Right atrium auricular region (tissue), 2 donors: ENCODE measurements around the gene GRIN3B. TPM values are rescaled to one million over a fixed set of nuclear protein-coding genes. Genes with fewer than 3 reads are reported as not detected.
"Not testable (repeated sequence)": the region's sequence is repeated elsewhere in the genome, so short reads cannot be mapped to it uniquely, and the experiment has no call there.

ENCODE experiments used
- DNase-seq: peaks from one replicate; pipeline ENCODE4 v3.0.0-alpha.2; 2019; ENCODE audit warnings: low spot score
- H3K27ac ChIP-seq, 2 donors: fragments of 200-600 bp; sonication (generic); 1 replicate in 1 of 2; 2 replicates in 1 of 2; pipeline ENCODE4 v1.5.1; 2016 to 2019
- H3K27me3 ChIP-seq, 2 donors: fragments of 200-600 bp; sonication (generic); one replicate each; pipeline versions ENCODE4 v1.5.1 to v1.6.0; 2017 to 2019
- H3K36me3 ChIP-seq: fragments of 200-600 bp; sonication (generic); one replicate; pipeline ENCODE4 v1.5.1; 2016
- H3K4me1 ChIP-seq, 2 donors: fragments of 200-600 bp; sonication (generic); one replicate each; pipeline versions ENCODE4 v1.5.1 to v1.6.0; 2017 to 2019
- H3K4me3 ChIP-seq, 2 donors: fragments of 200-600 bp; sonication (generic); 1 replicate in 1 of 2; 2 replicates in 1 of 2; pipeline ENCODE4 v1.5.1; 2017 to 2019; ENCODE audit warnings: mild to moderate bottlenecking in 1 of 2, moderate library complexity in 1 of 2
- H3K9me3 ChIP-seq, 2 donors: fragments of 200-600 bp; sonication (generic); one replicate each; pipeline ENCODE4 v1.5.1; 2019
- CTCF ChIP-seq, 2 donors: fragments of 200-600 bp; sonication (generic); IDR thresholded peaks; one replicate each; pipeline ENCODE4 v1.5.1; 2019; ENCODE audit warnings: antibody characterized with exemption in 2 of 2
- total RNA-seq, 2 donors: library from RNA; depleted of rRNA; stranded (reverse); fragments of >200 nt; gene quantifications; one replicate each; pipeline ENCODE4 v1.1.0, GENCODE V29; 2016

GRIN3B gene
- total RNA-seq, 2 donors from 2014 or later: 0.12 TPM; not detected in 1

- no peaks in the 10 kb centered on the region for H3K27me3 ChIP-seq
- H3K27ac ChIP-seq: no peak overlapping the region
- TF ChIP-seq CTCF (IDR thresholded peaks at IDR 0.05): no peak
These were observed 45.3 kb upstream of the GRIN3B start for GRCh38 chr19:954672-955494.

DNA sequence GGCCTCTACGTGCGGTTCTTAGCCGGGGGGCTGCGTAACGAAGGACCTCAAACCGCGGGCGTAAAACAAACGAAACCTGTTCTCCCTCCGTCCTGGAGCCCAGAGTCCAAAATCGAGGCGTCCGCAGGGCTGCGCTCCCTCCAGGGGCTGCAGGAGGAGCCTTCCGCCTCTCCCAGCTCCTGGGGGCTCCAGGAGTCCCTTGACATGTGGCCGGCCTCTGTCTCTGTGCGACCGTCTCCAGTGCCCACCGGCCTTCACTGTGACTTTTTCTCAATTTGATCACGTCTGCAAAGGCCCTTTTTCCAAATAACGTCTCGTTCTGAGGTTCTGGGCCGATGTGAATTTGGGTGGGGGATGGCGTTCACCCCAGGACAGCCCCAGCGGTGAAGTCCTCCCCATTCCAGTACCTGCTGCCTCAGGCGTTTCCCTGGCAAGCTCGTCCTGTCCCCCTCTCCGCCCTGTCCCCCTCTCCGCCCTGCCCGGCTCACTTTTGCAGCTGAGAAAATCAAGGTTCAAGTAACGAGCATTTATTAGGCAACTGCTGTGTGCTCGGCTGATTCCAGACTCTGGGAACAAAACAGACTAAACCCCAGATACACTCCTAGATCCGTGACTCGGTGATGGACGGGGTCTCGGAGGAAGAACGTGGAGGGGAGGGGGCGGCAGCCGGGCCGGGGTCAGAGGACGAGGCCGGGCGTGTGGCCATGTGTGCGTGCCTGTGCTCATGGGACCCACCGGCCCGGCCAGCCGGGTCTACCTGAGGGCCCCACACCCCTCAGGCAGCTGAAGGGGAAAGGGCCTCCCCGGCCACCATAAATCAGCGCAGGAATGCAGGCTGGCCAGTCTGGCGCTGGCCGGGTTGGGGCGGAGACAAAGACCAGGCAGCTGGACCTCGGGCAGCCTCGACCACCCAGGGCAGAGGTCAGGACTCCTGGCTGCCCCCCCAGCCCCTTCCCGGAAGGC, 44.1 kb upstream of the GRIN3B start:
- Histone ChIP-seq H3K36me3 (no peaks in the 10 kb centered on the region), H3K4me3 (no peak overlapping the region), H3K27me3 (no peaks in the 10 kb centered on the region), H3K27ac (no peak overlapping the region), H3K4me1 (peaks cover 0 to 8% of the 10 kb centered on the region in 2 donors), H3K9me3 (no peaks in the 10 kb centered on the region)
- no peak for DNase-seq
- TF ChIP-seq CTCF (IDR thresholded peaks at IDR 0.05): no peak

More at GRCh38 chr19:954672-955494, 45.3 kb upstream of the GRIN3B start:
- H3K4me3 ChIP-seq: no peak overlapping the region
- DNase-seq: no peak
- peaks cover 0 to 8% of the 10 kb centered on the region in 2 donors for H3K4me1 ChIP-seq
- H3K36me3 ChIP-seq: no peaks in the 10 kb centered on the region
- H3K9me3 ChIP-seq: no peaks in the 10 kb centered on the region

DNA sequence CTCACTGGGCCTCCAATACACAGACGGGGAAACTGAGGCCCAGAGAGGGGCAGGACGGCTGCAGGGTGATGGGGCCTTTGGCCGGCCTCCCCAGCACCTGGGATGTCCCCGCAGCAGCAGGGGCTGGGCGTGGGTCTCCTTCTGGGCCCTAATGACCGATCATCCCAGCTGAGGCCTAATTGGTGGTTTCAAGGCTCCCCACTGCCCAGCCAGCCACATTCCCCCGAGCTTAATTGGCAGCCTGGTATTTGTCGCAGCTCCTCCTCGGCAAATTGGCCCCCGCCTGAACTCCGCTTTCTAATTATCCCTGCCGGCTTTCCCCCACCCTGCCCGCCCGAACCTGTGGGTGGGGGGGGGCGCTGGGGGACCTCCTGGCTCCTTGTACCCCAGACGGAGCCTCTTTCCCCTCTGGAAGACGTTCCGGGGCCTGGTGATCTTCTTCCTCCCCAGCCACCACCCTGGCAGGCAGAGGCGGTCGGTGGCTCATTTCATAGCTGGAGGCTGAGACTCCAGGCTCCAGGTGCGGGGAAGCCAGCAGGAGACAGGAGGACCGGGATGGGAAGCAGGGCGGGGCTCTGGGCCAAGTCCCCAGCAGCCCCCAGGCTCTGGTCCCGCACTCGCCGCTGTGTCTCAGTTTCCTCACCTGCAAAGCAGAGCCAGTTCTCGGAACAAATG, 43.3 kb upstream of the GRIN3B start:
- TF ChIP-seq CTCF (IDR thresholded peaks at IDR 0.05): no peak
- H3K4me3 ChIP-seq: no peak overlapping the region
- DNase-seq: no peak

DNA sequence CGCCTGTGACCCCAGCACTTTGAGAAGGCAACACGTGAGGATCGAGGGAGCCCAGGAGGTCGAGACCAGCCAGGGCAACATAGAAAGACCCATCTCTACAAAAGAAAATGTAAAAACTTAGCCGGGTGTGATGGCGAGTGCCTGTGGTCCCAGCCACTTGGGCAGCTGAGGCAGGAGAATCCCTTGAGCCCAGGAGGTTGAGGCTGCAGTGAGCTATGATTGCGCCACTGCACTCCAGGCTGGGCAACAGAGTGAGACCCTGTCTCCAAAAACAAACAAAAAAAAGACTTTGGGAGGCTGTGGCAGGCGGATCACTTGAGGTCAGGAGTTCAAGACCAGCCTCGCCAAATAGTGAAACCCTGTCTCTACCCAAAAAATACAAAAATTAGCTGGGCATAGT, 42.6 kb upstream of the GRIN3B start:
- not testable (repeated sequence) for DNase-seq, H3K27me3 ChIP-seq, H3K4me1 ChIP-seq, H3K27ac ChIP-seq, H3K9me3 ChIP-seq, H3K4me3 ChIP-seq, H3K36me3 ChIP-seq

More for the DNA sequence above, 43.3 kb upstream of the GRIN3B start:
- Histone ChIP-seq H3K27me3 (no peaks in the 10 kb centered on the region), H3K36me3 (no peaks in the 10 kb centered on the region), H3K4me1 (peaks cover 0 to 8% of the 10 kb centered on the region in 2 donors), H3K27ac (no peak overlapping the region), H3K9me3 (no peaks in the 10 kb centered on the region)

DNA sequence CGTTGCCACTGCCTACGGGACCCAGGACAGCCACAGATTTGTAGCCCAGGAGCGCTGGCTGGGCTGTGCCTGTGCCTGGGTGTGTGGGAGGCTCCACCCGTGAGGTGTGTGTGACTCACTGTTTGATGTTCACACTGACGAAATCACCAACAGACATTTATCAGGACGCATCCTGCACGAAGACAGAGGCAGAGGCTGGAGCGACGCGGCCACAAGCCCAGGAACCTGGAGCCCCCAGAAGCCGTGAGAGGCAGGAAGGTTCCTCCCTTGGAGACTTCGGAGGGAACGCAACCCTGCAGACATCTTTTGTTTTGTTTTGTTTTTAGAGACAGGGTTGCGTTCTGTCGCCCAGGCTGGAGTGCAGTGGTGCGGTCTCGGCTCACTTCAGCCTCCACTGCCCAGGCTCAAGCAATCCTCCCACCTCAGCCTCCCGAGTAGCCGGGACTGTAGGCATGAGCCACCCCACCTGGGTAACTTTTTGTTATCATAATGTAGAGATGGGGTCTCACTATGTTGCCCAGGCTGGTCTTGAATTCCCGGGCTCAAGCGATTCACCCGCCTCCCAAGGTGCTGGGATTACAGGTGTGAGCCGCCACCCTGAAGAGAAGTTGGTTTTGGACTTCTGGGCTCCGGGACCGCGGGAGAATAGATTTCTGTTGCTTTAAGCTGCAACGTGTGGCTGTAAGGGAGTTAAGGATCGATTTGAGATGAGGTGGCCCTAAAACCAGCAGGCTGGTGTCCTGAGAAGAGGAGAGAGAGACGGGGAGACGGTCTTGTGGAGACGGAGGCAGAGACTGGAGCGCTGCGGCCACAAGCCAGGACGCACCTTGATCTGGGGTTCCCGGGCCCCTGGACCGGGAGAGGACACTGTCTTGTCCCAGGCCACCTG, 41.0 kb upstream of the GRIN3B start:
- Histone ChIP-seq H3K4me3 (no peak overlapping the region), H3K27ac (no peak overlapping the region), H3K27me3 (no peaks in the 10 kb centered on the region), H3K4me1 (no peaks in the 10 kb centered on the region), H3K36me3 (no peaks in the 10 kb centered on the region), H3K9me3 (no peaks in the 10 kb centered on the region)
- no peak for TF ChIP-seq CTCF (IDR thresholded peaks at IDR 0.05)
- no peak for DNase-seq
